ENCODE measurements around the gene ZNF410.

GRCh38 chr14:73953731-73954130, 67.1 kb downstream of the ZNF410 start:
- TF ChIP-seq MAX (IDR thresholded peaks at IDR 0.05) (no peak), HDAC2 (CRISPR knock-in tag; IDR thresholded peaks at IDR 0.05) (no peak), NR2F1 (CRISPR knock-in tag; IDR thresholded peaks at IDR 0.05) (no peak), KDM3A (CRISPR knock-in tag; IDR thresholded peaks at IDR 0.05; ENCODE audit: low read depth) (no peak), PTBP1 (IDR thresholded peaks at IDR 0.05; ENCODE audit: low read depth, low read length, poor library complexity, severe bottlenecking) (no peak), MBNL3 (CRISPR knock-in tag; conservative IDR thresholded peaks at IDR 0.05) (no peak), ZNF274 (CRISPR knock-in tag; IDR thresholded peaks at IDR 0.05) (no peak), HOMEZ (CRISPR knock-in tag; IDR thresholded peaks at IDR 0.05; ENCODE audit: low read depth) (no peak), CTCF (CRISPR knock-in tag; IDR thresholded peaks at IDR 0.05) (no peak), NCOA5 (CRISPR knock-in tag; IDR thresholded peaks at IDR 0.05) (no peak), ZNF850 (CRISPR knock-in tag; conservative IDR thresholded peaks at IDR 0.05) (no peak), ZNF770 (CRISPR knock-in tag; IDR thresholded peaks at IDR 0.05) (no peak), TRIM24 (CRISPR knock-in tag; IDR thresholded peaks at IDR 0.05) (no peak)

Data from HepG2 (cell line).